SU-DHL-6 (cell line): ENCODE results near the gene AVPR2.

Source experiments
- H2AFZ ChIP-seq: fragments of 200-600 bp; sonication (generic); 2 replicates; pipeline ENCODE4 v1.6.1; 2014; ENCODE audit warnings: low read depth, mild to moderate bottlenecking, moderate library complexity, mixed read lengths, antibody characterized with exemption, low read length; ENCODE audit not compliant: severe bottlenecking
- H3F3A ChIP-seq: fragments of 200-600 bp; shearing (Covaris generic); 2 replicates; pipeline ENCODE4 v1.6.0; 2016; ENCODE audit warnings: antibody characterized with exemption, mild to moderate bottlenecking; ENCODE audit not compliant: insufficient read depth
- H3K27ac ChIP-seq: fragments of 200-600 bp; sonication (generic); 2 replicates; pipeline ENCODE4 v1.5.1; 2016; ENCODE audit warnings: low read depth, mild to moderate bottlenecking, low read length, moderate library complexity, mixed read lengths
- H3K27me3 ChIP-seq: fragments of 200-600 bp; sonication (generic), shearing (Covaris generic); 2 replicates; pipeline ENCODE4 v1.6.0; 2014; ENCODE audit warnings: mild to moderate bottlenecking, low read length
- H3K36me3 ChIP-seq: fragments of 200-600 bp; sonication (generic); 2 replicates; pipeline ENCODE4 v1.6.1; 2014; ENCODE audit warnings: mild to moderate bottlenecking, low read length, mixed read lengths
- H3K4me2 ChIP-seq: fragments of 300-600, 200-600 bp; shearing (Covaris generic), sonication (generic); 2 replicates; pipeline ENCODE4 v1.6.0; 2014; ENCODE audit warnings: low read length, low read depth, mild to moderate bottlenecking; ENCODE audit not compliant: poor library complexity, severe bottlenecking
- H3K4me3 ChIP-seq: fragments of 200-600 bp; sonication (generic); 2 replicates; pipeline ENCODE4 v1.5.1; 2014; ENCODE audit warnings: antibody characterized with exemption, low read length, mild to moderate bottlenecking, mixed read lengths; ENCODE audit not compliant: insufficient read depth, poor library complexity, severe bottlenecking
- H3K79me2 ChIP-seq: fragments of 200-600 bp; sonication (generic); 2 replicates; pipeline ENCODE4 v1.6.1; 2014; ENCODE audit warnings: mild to moderate bottlenecking, low read length, moderate library complexity; ENCODE audit not compliant: insufficient read depth
- H3K9ac ChIP-seq: fragments of 200-600 bp; sonication (generic); 2 replicates; pipeline ENCODE4 v1.7.0; 2014; ENCODE audit warnings: mild to moderate bottlenecking, low read length
- H3K9me2 ChIP-seq: fragments of 200-600 bp; sonication (generic); replicated peaks from 2 replicates; pipeline ENCODE4 v1.6.1; 2014; ENCODE audit warnings: low read length; ENCODE audit not compliant: insufficient read depth
- H3K9me3 ChIP-seq: fragments of 200-600 bp; sonication (generic); 2 replicates; pipeline ENCODE4 v1.6.1; 2014; ENCODE audit warnings: low read length, mixed read lengths; ENCODE audit not compliant: insufficient read depth
- H4K20me1 ChIP-seq: fragments of 200-600 bp; sonication (generic); 2 replicates; pipeline ENCODE4 v1.6.1; 2014; ENCODE audit warnings: low read depth, mild to moderate bottlenecking, antibody characterized with exemption, low read length, moderate library complexity, mixed read lengths
- EZH2phosphoT487 ChIP-seq: fragments of 200-600 bp; sonication (generic), shearing (Covaris generic); conservative IDR thresholded peaks from 2 replicates; pipeline ENCODE4 v1.6.1; 2018; ENCODE audit warnings: mild to moderate bottlenecking, antibody characterized with exemption, low read length, moderate library complexity, mixed read lengths
- TF ChIP-seq, protein P1 (sequence below): fragments of 200-600 bp; sonication (generic); IDR thresholded peaks from one replicate; pipeline ENCODE4 v1.5.1; 2017; ENCODE audit warnings: antibody characterized with exemption, mild to moderate bottlenecking, low read length, moderate library complexity; ENCODE audit not compliant: insufficient read depth, poor library complexity, severe bottlenecking

The AVPR2 gene

GRCh38 chrX:153888344-153888743 lies 16.1 kb upstream of the AVPR2 start:
- H3K9ac ChIP-seq = no peak overlapping the region
- no peaks in the 10 kb centered on the region for H3K27me3 ChIP-seq
- no peaks in the 10 kb centered on the region for H4K20me1 ChIP-seq
- no peak overlapping the region for H3K4me3 ChIP-seq
- H3K9me3 ChIP-seq = no peaks in the 10 kb centered on the region
- no peak overlapping the region for H3K4me2 ChIP-seq
- H3K79me2 ChIP-seq = no peaks in the 10 kb centered on the region
- no peak overlapping the region for H3K27ac ChIP-seq
- H2AFZ ChIP-seq = no peak overlapping the region
- no peaks in the 10 kb centered on the region for H3F3A ChIP-seq
- no peaks in the 10 kb centered on the region for H3K9me2 ChIP-seq
- TF ChIP-seq, protein P1, sequence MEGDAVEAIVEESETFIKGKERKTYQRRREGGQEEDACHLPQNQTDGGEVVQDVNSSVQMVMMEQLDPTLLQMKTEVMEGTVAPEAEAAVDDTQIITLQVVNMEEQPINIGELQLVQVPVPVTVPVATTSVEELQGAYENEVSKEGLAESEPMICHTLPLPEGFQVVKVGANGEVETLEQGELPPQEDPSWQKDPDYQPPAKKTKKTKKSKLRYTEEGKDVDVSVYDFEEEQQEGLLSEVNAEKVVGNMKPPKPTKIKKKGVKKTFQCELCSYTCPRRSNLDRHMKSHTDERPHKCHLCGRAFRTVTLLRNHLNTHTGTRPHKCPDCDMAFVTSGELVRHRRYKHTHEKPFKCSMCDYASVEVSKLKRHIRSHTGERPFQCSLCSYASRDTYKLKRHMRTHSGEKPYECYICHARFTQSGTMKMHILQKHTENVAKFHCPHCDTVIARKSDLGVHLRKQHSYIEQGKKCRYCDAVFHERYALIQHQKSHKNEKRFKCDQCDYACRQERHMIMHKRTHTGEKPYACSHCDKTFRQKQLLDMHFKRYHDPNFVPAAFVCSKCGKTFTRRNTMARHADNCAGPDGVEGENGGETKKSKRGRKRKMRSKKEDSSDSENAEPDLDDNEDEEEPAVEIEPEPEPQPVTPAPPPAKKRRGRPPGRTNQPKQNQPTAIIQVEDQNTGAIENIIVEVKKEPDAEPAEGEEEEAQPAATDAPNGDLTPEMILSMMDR = no peak
- TF ChIP-seq EZH2phosphoT487 = no peak
- no peaks in the 10 kb centered on the region for H3K36me3 ChIP-seq

GRCh38 chrX:153889123-153889522 lies 15.3 kb upstream of the AVPR2 start:
- Histone ChIP-seq H3K27ac (no peak overlapping the region), H3K4me2 (no peak overlapping the region), H3K79me2 (no peaks in the 10 kb centered on the region), H3K27me3 (no peaks in the 10 kb centered on the region), H3K9me3 (no peaks in the 10 kb centered on the region), H3K9ac (no peak overlapping the region), H3K9me2 (no peaks in the 10 kb centered on the region), H2AFZ (no peak overlapping the region), H3K4me3 (no peak overlapping the region), H4K20me1 (no peaks in the 10 kb centered on the region), H3F3A (no peaks in the 10 kb centered on the region), H3K36me3 (no peaks in the 10 kb centered on the region)
- no peak for TF ChIP-seq EZH2phosphoT487
- TF ChIP-seq, protein P1 = no peak

DNA sequence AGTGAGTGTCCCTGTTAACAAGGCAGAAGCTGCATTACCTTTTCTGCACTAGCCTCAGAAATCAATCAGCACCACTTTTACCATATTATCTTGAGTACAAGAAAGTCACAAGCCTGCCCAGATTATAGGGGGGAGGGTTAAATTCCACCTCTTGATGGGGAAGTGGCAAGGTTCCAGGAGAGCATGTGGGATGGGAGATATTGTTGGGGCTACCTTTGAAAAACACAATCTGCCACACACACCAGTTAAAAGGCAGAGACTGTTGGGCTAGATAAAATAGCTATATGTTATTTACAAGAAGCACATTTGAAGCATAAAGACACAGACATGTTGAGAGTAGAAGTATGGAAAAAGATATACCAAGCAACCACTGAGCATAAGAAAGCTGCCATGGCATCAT lies 6.6 kb upstream of the AVPR2 start:
- Histone ChIP-seq H3K9me2 (no peaks in the 10 kb centered on the region), H3K9me3 (no peaks in the 10 kb centered on the region), H3K9ac (no peak overlapping the region), H3F3A (no peaks in the 10 kb centered on the region), H3K27me3 (no peaks in the 10 kb centered on the region), H3K4me2 (no peak overlapping the region), H3K79me2 (no peaks in the 10 kb centered on the region), H3K36me3 (no peaks in the 10 kb centered on the region), H2AFZ (no peak overlapping the region), H3K27ac (no peak overlapping the region), H3K4me3 (no peak overlapping the region), H4K20me1 (no peaks in the 10 kb centered on the region)
- TF ChIP-seq EZH2phosphoT487 = no peak
- TF ChIP-seq, protein P1 = no peak
